GM18951 (cell line): Measurements from ENCODE around the gene SRXN1.

Source experiments
- POLR2A ChIP-seq: IDR thresholded peaks from 4 replicates; pipeline ENCODE4 v1.6.1; 2011; ENCODE audit warnings: mild to moderate bottlenecking; ENCODE audit not compliant: insufficient read length, insufficient read depth; ENCODE audit errors: extremely low read depth
- in situ Hi-C: fragments of 300-500 bp; cut with MboI; formaldehyde crosslinking; loops from one replicate; pipeline ENCODE4 v1.12.0; 2022; ENCODE audit warnings: low sequenced_read_pairs, mixed read lengths, inconsistent platforms; ENCODE audit not compliant: unreplicated experiment

The SRXN1 gene

GRCh38 chr20:607476-607875, 45.5 kb downstream of the SRXN1 start:
- TF ChIP-seq POLR2A: no peak

GRCh38 chr20:605237-605636, 47.8 kb downstream of the SRXN1 start:
- in situ Hi-C loops: no loop called here

More at GRCh38 chr20:607476-607875, 45.5 kb downstream of the SRXN1 start:
- in situ Hi-C loops: no loop called here

GRCh38 chr20:603116-603640, 49.8 kb downstream of the SRXN1 start:
- in situ Hi-C loops: no loop called here
- no peak for TF ChIP-seq POLR2A

More at GRCh38 chr20:605237-605636, 47.8 kb downstream of the SRXN1 start:
- TF ChIP-seq POLR2A: no peak

GRCh38 chr20:602111-602970, 50.7 kb downstream of the SRXN1 start:
- in situ Hi-C loops: no loop called here
- TF ChIP-seq POLR2A: no peak

DNA sequence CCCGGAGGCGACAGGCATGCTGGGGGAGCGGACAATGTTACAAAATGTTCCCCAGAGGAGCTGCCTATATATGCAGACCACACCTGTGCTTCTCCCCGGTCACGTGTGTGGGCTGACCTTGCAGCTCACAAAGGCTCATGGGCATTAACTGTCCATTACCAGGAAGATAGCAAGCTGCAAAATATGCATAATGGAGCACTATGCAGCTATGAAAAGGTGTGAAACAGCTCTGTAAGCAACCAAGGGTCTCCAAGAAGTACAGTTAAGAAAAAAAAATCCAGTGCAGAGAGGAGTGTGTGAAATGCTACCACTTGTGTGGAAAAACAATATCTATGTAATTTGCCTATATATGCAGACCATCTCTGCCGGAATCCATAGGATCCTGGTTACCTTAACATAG, 52.3 kb downstream of the SRXN1 start:
- in situ Hi-C loops: no loop called here
- no peak for TF ChIP-seq POLR2A

GRCh38 chr20:600141-600540, 52.9 kb downstream of the SRXN1 start:
- in situ Hi-C loops: no loop called here
- no peak for TF ChIP-seq POLR2A

GRCh38 chr20:598133-598850, 54.7 kb downstream of the SRXN1 start:
- no peak for TF ChIP-seq POLR2A

DNA sequence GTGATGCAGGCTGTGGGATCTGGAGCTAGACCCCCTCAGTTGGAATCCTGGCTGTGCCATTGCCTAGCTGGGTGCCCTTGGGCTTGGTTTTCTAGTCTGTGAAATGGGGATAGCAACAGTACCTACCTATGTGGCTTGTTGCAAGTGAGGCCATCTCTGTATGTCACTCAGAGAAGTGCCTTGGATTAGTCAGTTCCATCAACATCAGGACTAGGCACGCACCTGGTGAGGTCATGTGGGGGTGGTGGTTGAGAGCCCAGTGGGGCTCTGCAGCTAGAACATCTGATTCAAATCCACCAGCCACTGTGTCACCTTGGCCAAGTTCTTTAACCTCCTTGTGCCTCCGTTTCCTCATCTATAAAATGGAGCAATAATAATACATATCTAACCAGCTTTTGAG, 55.4 kb downstream of the SRXN1 start:
- in situ Hi-C loops: no loop called here
- no peak for TF ChIP-seq POLR2A

More at GRCh38 chr20:598133-598850, 54.7 kb downstream of the SRXN1 start:
- in situ Hi-C loops: no loop called here
